ENCODE data around the gene ROBO1.
"Not testable (repeated sequence)": the region's sequence is repeated elsewhere in the genome, so short reads cannot be mapped to it uniquely, and the experiment has no call there.

The ROBO1 gene

GRCh38 chr3:79543218-79543982 is 224.4 kb downstream of the ROBO1 start:
- DNase-seq: no peak

- DNase-seq: no peak
These were observed 233.1 kb downstream of the ROBO1 start for GRCh38 chr3:79534727-79535126.

- no peak for DNase-seq
These were observed 236.1 kb downstream of the ROBO1 start for GRCh38 chr3:79531566-79532295.

- peak; percentile 90 for DNase-seq
These were observed 246.5 kb downstream of the ROBO1 start for GRCh38 chr3:79521221-79521848.

- peak; percentile 69 for DNase-seq
These were observed 249.9 kb downstream of the ROBO1 start for GRCh38 chr3:79517766-79518413.

- DNase-seq: no peak
These were observed 251.0 kb downstream of the ROBO1 start for GRCh38 chr3:79516795-79517194.

GRCh38 chr3:79515072-79515471 is 252.7 kb downstream of the ROBO1 start:
- no peak for DNase-seq

- DNase-seq: no peak
These were observed 253.7 kb downstream of the ROBO1 start for GRCh38 chr3:79514069-79514468.

GRCh38 chr3:79506751-79507150 is 261.0 kb downstream of the ROBO1 start:
- no peak for DNase-seq

- not testable (repeated sequence) for DNase-seq
These were observed 265.5 kb downstream of the ROBO1 start for GRCh38 chr3:79502216-79502681.

GRCh38 chr3:79497447-79498111 is 270.2 kb downstream of the ROBO1 start:
- DNase-seq: peak; percentile 56

GRCh38 chr3:79491029-79491641 is 276.7 kb downstream of the ROBO1 start:
- DNase-seq: peak; percentile 19

GRCh38 chr3:79490165-79491028 is 277.4 kb downstream of the ROBO1 start:
- DNase-seq: peak; percentile 48

GRCh38 chr3:79488407-79488806 is 279.4 kb downstream of the ROBO1 start:
- DNase-seq: no peak

- DNase-seq: no peak
These were observed 287.1 kb downstream of the ROBO1 start for GRCh38 chr3:79480746-79481145.

- no peak for DNase-seq
These were observed 289.2 kb downstream of the ROBO1 start for GRCh38 chr3:79478620-79479019.

GRCh38 chr3:79477242-79477641 is 290.6 kb downstream of the ROBO1 start:
- no peak for DNase-seq

GRCh38 chr3:79473993-79474392 is 293.8 kb downstream of the ROBO1 start:
- no peak for DNase-seq

GRCh38 chr3:79467721-79468120 is 300.1 kb downstream of the ROBO1 start:
- no peak for DNase-seq

GRCh38 chr3:79461129-79461792 is 306.5 kb downstream of the ROBO1 start:
- DNase-seq: no peak

GRCh38 chr3:79453600-79453999 is 314.2 kb downstream of the ROBO1 start:
- no peak for DNase-seq

Measured in eye (tissue), 1 donor.